Measurements from ENCODE around the gene FXYD6. TPM values are rescaled to one million over a fixed set of nuclear protein-coding genes. Genes with fewer than 3 reads are reported as not detected.

FXYD6 gene
- total RNA-seq, 1 experiment from 2014 or later, result 0.54 TPM

DNA sequence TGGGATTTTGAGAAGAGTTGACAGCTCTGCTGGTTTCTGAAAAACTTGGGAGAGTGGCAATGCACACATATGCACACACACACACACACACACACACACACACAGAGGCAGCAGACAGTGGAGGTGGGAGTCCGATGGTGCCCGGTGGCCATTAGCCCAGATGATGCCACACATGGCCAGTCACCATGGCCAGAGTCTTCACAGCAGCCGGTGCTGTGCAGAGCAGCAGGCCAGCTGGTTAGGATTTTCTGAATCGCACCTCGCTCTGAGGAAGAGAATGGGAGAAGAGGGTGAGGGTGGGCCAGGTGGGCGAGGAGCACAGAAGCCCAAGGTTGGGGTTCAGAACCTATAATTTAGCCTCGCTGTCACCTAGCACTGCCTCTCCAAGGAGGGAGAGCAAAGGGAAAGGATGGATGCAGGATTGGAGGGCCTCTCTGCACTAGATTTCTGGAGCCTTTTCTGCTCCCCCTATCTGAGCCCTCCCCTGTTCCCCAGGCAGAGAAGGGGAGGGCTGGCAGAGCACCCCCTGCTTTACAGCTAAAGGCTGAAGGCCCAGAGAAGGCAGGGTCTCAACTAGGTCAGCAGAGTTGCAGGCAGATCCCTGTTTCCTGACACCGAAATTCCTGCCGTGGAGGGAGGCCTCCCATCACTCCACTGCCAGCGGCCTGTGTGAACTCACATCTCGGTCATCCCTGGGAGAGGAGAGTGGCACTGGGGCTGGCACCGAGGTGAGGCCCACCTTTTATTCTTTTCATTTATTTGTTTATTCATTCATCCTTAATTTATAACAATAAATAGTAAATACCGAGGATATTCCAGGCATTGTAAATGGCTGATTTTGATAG, 25.8 kb upstream of the FXYD6 start:
- TF ChIP-seq, protein P1, sequence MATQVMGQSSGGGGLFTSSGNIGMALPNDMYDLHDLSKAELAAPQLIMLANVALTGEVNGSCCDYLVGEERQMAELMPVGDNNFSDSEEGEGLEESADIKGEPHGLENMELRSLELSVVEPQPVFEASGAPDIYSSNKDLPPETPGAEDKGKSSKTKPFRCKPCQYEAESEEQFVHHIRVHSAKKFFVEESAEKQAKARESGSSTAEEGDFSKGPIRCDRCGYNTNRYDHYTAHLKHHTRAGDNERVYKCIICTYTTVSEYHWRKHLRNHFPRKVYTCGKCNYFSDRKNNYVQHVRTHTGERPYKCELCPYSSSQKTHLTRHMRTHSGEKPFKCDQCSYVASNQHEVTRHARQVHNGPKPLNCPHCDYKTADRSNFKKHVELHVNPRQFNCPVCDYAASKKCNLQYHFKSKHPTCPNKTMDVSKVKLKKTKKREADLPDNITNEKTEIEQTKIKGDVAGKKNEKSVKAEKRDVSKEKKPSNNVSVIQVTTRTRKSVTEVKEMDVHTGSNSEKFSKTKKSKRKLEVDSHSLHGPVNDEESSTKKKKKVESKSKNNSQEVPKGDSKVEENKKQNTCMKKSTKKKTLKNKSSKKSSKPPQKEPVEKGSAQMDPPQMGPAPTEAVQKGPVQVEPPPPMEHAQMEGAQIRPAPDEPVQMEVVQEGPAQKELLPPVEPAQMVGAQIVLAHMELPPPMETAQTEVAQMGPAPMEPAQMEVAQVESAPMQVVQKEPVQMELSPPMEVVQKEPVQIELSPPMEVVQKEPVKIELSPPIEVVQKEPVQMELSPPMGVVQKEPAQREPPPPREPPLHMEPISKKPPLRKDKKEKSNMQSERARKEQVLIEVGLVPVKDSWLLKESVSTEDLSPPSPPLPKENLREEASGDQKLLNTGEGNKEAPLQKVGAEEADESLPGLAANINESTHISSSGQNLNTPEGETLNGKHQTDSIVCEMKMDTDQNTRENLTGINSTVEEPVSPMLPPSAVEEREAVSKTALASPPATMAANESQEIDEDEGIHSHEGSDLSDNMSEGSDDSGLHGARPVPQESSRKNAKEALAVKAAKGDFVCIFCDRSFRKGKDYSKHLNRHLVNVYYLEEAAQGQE (IDR thresholded peaks at IDR 0.05; ENCODE audit: insufficient read depth in 1 of 2, low read depth in 2 of 2, low read length in 1 of 2), result no peak
- TF ChIP-seq, protein P2, sequence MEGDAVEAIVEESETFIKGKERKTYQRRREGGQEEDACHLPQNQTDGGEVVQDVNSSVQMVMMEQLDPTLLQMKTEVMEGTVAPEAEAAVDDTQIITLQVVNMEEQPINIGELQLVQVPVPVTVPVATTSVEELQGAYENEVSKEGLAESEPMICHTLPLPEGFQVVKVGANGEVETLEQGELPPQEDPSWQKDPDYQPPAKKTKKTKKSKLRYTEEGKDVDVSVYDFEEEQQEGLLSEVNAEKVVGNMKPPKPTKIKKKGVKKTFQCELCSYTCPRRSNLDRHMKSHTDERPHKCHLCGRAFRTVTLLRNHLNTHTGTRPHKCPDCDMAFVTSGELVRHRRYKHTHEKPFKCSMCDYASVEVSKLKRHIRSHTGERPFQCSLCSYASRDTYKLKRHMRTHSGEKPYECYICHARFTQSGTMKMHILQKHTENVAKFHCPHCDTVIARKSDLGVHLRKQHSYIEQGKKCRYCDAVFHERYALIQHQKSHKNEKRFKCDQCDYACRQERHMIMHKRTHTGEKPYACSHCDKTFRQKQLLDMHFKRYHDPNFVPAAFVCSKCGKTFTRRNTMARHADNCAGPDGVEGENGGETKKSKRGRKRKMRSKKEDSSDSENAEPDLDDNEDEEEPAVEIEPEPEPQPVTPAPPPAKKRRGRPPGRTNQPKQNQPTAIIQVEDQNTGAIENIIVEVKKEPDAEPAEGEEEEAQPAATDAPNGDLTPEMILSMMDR (IDR thresholded peaks at IDR 0.05), result no peak
- TF ChIP-seq TCF7L2 (IDR thresholded peaks at IDR 0.05; ENCODE audit: low read depth, low read length) (no peak), SIN3A (IDR thresholded peaks at IDR 0.05; ENCODE audit: borderline replicate concordance, insufficient read depth, low read depth, low read length) (no peak), POLR2AphosphoS5 (IDR thresholded peaks at IDR 0.05; ENCODE audit: low read depth, low read length) (no peak)
- Histone ChIP-seq H3K9me3 (ENCODE audit: control insufficient read depth, insufficient read depth, low read depth, low read length) (no peaks in the 10 kb centered on the region), H3K27ac (ENCODE audit: low read length) (no peak overlapping the region), H3K36me3 (ENCODE audit: control insufficient read depth, insufficient read depth, low read length) (no peaks in the 10 kb centered on the region), H3K27me3 (ENCODE audit: control insufficient read depth, insufficient read depth, low read length) (peaks cover 13% of the 10 kb centered on the region), H3K4me1 (ENCODE audit: control insufficient read depth, insufficient read depth, low read length) (no peaks in the 10 kb centered on the region), H3K4me3 (ENCODE audit: low read depth in 2 of 2, low read length in 2 of 2) (no peak overlapping the region)
- no peak for DNase-seq (ENCODE audit: low read depth, low spot score)
- ChIA-PET CTCF (interaction anchor here (0.7 kb wide), 1 partner anchor 9 kb away, joined by 4 read pairs; no protein-coding TSS in a partner anchor), POLR2A (no interaction called here)
- in situ Hi-C loops (cut with HindIII; ENCODE audit: low pct_unique_long_range_greater_than_20kb, low sequenced_read_pairs), result no loop called here
- intact Hi-C loops (cut with micrococcal nuclease; ENCODE audit: unreplicated experiment), result no loop called here
- no peak for ATAC-seq
- no TSS peak for BruUV-seq (replicated peaks)

DNA sequence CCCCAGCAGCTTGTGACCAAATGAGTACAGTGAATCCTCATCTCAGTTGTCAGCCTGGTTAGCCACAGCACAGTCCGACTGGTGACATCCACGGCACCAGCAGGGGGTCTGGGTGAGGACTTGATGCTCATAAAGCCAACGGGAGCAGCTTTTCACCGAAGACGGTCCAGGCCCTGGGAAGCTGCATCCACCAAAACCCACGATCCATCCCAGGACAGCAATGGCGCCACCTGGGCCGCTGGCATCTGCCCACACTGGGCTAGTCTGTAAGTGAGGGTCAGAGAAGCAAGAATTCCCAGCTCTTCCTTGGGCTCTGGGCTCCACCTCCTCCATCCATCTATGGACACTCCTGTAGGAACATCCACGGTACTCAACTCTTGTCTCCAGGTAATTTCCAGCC, 25.1 kb upstream of the FXYD6 start:
- no TSS peak for BruUV-seq (replicated peaks)
- in situ Hi-C loops (cut with HindIII; ENCODE audit: low pct_unique_long_range_greater_than_20kb, low sequenced_read_pairs) (no loop called here), intact Hi-C loops (cut with micrococcal nuclease; ENCODE audit: unreplicated experiment) (no loop called here)
- Histone ChIP-seq H3K4me1 (ENCODE audit: control insufficient read depth, insufficient read depth, low read length) (no peaks in the 10 kb centered on the region), H3K27ac (ENCODE audit: low read length) (no peak overlapping the region), H3K4me3 (ENCODE audit: low read depth in 2 of 2, low read length in 2 of 2) (no peak overlapping the region), H3K27me3 (ENCODE audit: control insufficient read depth, insufficient read depth, low read length) (peaks cover 15% of the 10 kb centered on the region), H3K9me3 (ENCODE audit: control insufficient read depth, insufficient read depth, low read depth, low read length) (no peaks in the 10 kb centered on the region), H3K36me3 (ENCODE audit: control insufficient read depth, insufficient read depth, low read length) (no peaks in the 10 kb centered on the region)
- ChIA-PET POLR2A (no interaction called here), CTCF (interaction anchor here (0.7 kb wide), 1 partner anchor 9 kb away, joined by 4 read pairs; no protein-coding TSS in a partner anchor)
- ATAC-seq, result no peak
- TF ChIP-seq, protein P1 (IDR thresholded peaks at IDR 0.05; ENCODE audit: insufficient read depth in 1 of 2, low read depth in 2 of 2, low read length in 1 of 2), result no peak
- TF ChIP-seq POLR2AphosphoS5 (IDR thresholded peaks at IDR 0.05; ENCODE audit: low read depth, low read length) (no peak), SIN3A (IDR thresholded peaks at IDR 0.05; ENCODE audit: borderline replicate concordance, insufficient read depth, low read depth, low read length) (no peak), TCF7L2 (IDR thresholded peaks at IDR 0.05; ENCODE audit: low read depth, low read length) (no peak)
- TF ChIP-seq, protein P2 (IDR thresholded peaks at IDR 0.05), result no peak
- DNase-seq (ENCODE audit: low read depth, low spot score), result no peak

Measured in Panc1 (cell line).